Gastrocnemius medialis (tissue), 4 donors: ENCODE results near the gene GABRD.

Experiments used
- POLR2A ChIP-seq, 2 donors: fragments of 450-650 bp; IDR thresholded peaks; one replicate each; pipeline ENCODE4 v1.6.1; 2017; ENCODE audit warnings: antibody characterized with exemption in 2 of 2, mild to moderate bottlenecking in 2 of 2, moderate library complexity in 2 of 2
- TF ChIP-seq, protein P1 (sequence below), 5 experiments: fragments of 450-650 bp in 3 of 5; fragments of 200-600 bp in 2 of 5; sonication (generic) in 2 of 5; IDR thresholded peaks in 4 of 5; conservative IDR thresholded peaks in 1 of 5; 1 replicate in 4 of 5; 2 replicates in 1 of 5; pipeline ENCODE4 v1.5.1; 2016 to 2019; ENCODE audit warnings: antibody characterized with exemption in 5 of 5, mild to moderate bottlenecking in 3 of 5, moderate library complexity in 3 of 5

- TF ChIP-seq, protein P1, sequence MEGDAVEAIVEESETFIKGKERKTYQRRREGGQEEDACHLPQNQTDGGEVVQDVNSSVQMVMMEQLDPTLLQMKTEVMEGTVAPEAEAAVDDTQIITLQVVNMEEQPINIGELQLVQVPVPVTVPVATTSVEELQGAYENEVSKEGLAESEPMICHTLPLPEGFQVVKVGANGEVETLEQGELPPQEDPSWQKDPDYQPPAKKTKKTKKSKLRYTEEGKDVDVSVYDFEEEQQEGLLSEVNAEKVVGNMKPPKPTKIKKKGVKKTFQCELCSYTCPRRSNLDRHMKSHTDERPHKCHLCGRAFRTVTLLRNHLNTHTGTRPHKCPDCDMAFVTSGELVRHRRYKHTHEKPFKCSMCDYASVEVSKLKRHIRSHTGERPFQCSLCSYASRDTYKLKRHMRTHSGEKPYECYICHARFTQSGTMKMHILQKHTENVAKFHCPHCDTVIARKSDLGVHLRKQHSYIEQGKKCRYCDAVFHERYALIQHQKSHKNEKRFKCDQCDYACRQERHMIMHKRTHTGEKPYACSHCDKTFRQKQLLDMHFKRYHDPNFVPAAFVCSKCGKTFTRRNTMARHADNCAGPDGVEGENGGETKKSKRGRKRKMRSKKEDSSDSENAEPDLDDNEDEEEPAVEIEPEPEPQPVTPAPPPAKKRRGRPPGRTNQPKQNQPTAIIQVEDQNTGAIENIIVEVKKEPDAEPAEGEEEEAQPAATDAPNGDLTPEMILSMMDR (IDR thresholded peaks at IDR 0.05 in 4 of 5, conservative IDR thresholded peaks at IDR 0.05 in 1 of 5) = no peak
- TF ChIP-seq POLR2A (IDR thresholded peaks at IDR 0.05) = no peak
These were observed 50.9 kb downstream of the GABRD start for GRCh38 chr1:2070016-2070415.
